PFSK-1 (cell line): ENCODE results near the gene CD14.

Source experiments
- FOXP2 ChIP-seq: optimal IDR thresholded peaks from 2 replicates; pipeline ENCODE3; 2011; ENCODE audit warnings: borderline replicate concordance, control low read depth, inconsistent platforms; ENCODE audit not compliant: insufficient read depth; ENCODE audit errors: extremely low read length, extremely low read depth
- POLR2AphosphoS5 ChIP-seq: IDR thresholded peaks from 2 replicates; pipeline ENCODE4 v1.6.1; 2012; ENCODE audit warnings: low read depth, mild to moderate bottlenecking, control low read depth, low read length, moderate library complexity
- SIN3A ChIP-seq: IDR thresholded peaks from 2 replicates; pipeline ENCODE4 v1.6.1; 2012; ENCODE audit warnings: mild to moderate bottlenecking, low read length, moderate library complexity, borderline replicate concordance; ENCODE audit not compliant: insufficient read depth
- TAF1 ChIP-seq: IDR thresholded peaks from 2 replicates; pipeline ENCODE4 v1.6.1; 2012; ENCODE audit warnings: low read length, control low read depth, borderline replicate concordance; ENCODE audit not compliant: insufficient read depth
- TF ChIP-seq, protein P1 (sequence below), 2 experiments: IDR thresholded peaks; 2 replicates each; pipeline versions ENCODE4 v1.6.1 to v1.8.0; 2011 to 2012; ENCODE audit warnings: low read depth in 2 of 2, low read length in 2 of 2, control low read depth in 1 of 2, inconsistent platforms in 1 of 2, mild to moderate bottlenecking in 1 of 2, moderate library complexity in 1 of 2; ENCODE audit not compliant: insufficient read depth in 1 of 2

Gene CD14

DNA sequence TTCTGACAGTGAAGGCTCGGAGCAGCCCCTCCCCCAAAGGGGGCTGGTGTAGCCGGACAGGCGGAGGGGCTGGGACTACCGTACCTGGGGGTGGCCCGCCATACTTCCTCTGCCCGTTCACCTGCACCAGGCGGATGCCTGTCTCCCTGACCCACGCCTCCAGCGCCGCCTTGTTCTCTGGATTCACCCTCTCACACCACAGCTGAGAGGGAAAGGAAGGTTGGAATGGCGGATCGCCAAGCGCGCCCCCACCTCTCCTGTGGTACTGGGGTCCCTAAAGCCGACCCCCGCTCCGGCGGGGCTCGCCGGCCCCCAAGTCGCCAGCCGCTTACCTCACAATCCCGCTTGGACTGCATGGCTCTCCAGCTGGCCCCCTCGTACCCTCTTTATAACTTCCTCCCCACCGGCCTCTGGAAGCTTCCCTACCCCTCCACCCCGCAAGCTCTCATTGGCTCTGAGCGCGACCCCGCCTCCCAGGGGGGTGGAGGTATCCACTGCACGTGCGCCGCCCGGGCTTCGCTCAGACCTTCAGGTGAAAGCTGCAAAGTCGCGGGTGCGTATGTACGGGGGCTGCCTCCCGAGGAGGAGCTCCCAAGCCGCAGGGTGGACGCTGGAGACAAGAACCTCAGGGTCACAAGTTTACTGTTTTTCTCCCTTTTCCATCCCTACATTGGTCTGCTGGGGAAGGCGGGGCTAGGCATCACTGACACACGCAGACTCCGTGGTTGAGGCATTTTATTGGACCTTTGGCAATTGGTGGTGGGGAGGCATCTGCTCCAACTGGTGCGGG lies 40.4 kb upstream of the CD14 start, which contains the start of gene DND1:
Gene DND1 (minus strand): TSS at position 390 of the 790 bp plus-strand sequence. CDS start 34 bp downstream, at position 356.
- TF ChIP-seq, protein P1, sequence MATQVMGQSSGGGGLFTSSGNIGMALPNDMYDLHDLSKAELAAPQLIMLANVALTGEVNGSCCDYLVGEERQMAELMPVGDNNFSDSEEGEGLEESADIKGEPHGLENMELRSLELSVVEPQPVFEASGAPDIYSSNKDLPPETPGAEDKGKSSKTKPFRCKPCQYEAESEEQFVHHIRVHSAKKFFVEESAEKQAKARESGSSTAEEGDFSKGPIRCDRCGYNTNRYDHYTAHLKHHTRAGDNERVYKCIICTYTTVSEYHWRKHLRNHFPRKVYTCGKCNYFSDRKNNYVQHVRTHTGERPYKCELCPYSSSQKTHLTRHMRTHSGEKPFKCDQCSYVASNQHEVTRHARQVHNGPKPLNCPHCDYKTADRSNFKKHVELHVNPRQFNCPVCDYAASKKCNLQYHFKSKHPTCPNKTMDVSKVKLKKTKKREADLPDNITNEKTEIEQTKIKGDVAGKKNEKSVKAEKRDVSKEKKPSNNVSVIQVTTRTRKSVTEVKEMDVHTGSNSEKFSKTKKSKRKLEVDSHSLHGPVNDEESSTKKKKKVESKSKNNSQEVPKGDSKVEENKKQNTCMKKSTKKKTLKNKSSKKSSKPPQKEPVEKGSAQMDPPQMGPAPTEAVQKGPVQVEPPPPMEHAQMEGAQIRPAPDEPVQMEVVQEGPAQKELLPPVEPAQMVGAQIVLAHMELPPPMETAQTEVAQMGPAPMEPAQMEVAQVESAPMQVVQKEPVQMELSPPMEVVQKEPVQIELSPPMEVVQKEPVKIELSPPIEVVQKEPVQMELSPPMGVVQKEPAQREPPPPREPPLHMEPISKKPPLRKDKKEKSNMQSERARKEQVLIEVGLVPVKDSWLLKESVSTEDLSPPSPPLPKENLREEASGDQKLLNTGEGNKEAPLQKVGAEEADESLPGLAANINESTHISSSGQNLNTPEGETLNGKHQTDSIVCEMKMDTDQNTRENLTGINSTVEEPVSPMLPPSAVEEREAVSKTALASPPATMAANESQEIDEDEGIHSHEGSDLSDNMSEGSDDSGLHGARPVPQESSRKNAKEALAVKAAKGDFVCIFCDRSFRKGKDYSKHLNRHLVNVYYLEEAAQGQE (IDR thresholded peaks at IDR 0.05; ENCODE audit: insufficient read depth in 1 of 2, low read depth in 2 of 2, low read length in 2 of 2), result no peak
- TF ChIP-seq POLR2AphosphoS5, result peak; percentile 40; the same call in 1 of the 2 replicates

GRCh38 chr5:140672455-140673186 lies 39.6 kb upstream of the CD14 start:
- TF ChIP-seq POLR2AphosphoS5, result no peak; the same call in 1 of the 2 replicates
- no peak for TF ChIP-seq TAF1
- TF ChIP-seq SIN3A, result no peak
- no peak for TF ChIP-seq FOXP2
- TF ChIP-seq, protein P1 (IDR thresholded peaks at IDR 0.05; ENCODE audit: insufficient read depth in 1 of 2, low read depth in 2 of 2, low read length in 2 of 2), result no peak

DNA sequence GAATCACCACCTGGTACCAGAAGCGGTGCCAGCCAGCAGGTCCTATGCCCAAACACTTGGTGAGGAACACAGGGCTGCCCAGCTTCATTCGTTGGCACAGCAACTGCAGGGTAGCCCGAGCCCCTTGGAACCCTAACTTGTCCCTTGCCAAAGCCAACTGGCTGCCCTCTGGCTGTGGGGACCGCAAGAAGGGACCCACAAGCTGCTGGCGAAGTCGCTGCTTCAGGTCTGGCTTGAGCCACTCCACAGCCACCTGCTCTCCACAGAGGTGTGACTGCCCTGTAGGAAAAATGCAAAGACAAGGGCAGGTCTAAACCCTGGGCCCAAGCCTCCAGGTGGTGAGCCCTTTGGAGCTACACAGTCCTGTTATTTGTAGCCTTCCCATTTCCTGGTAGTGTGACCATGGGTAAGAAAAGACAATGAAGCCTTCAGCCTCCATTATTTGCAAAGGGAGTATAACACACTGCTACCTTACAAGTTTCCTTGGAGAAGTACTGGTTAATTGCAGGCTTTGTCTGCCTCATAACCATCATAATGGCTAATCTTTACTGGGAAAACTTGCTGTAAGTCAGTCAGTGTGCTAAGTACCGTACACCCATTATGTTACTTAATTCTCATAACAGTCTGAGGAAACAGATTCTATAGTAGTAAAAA lies 38.6 kb upstream of the CD14 start:
- TF ChIP-seq SIN3A, result no peak
- no peak for TF ChIP-seq POLR2AphosphoS5
- no peak for TF ChIP-seq FOXP2
- TF ChIP-seq, protein P1 (IDR thresholded peaks at IDR 0.05; ENCODE audit: insufficient read depth in 1 of 2, low read depth in 2 of 2, low read length in 2 of 2), result no peak
- no peak for TF ChIP-seq TAF1

DNA sequence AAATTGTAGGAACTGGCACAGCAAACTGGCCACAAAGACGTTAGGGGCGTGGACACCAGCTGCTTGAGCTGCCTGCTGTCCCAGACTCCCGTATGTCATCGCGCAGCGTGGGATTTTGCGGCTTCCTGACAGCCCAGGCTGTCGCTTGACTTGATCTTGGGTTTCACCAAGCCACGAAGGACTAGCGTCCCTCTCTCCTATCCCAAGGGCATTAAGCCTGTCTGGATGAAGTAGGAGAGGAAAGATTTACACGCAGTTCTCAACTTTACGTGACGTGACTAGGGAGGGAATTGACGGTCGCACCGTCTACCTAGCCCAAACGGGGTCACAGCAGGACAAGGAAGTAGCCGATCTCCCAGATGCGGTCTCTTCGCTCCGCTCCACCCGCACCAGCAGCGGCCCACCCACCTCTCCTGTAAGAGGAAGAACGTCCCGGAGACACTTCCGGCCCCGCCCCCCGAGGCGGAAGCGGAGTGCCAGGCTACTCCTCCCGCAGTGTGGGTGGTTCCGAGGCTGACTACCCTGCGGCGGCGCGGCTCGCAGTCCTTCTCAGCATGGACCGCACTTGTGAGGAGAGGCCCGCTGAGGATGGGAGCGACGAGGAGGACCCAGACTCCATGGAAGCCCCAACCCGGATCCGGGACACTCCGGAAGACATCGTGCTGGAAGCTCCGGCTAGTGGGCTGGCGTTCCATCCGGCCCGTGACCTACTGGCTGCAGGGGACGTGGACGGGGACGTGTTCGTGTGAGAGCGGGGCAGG lies 31.6 kb upstream of the CD14 start, which contains the start of gene WDR55:
Gene WDR55 (plus strand): TSS at position 546 of the 761 bp plus-strand sequence. CDS start 9 bp downstream, at position 555.
- TF ChIP-seq POLR2AphosphoS5 (peak; percentile 88; the same call in 1 of the 2 replicates), TAF1 (peak; percentile 60; the same call in 1 of the 2 replicates), FOXP2 (peak; percentile 82), SIN3A (peak; percentile 73; the same call in 1 of the 2 replicates)
- TF ChIP-seq, protein P1 (IDR thresholded peaks at IDR 0.05; ENCODE audit: insufficient read depth in 1 of 2, low read depth in 2 of 2, low read length in 2 of 2), result 0 out of 4 replicates have a peak, but pooled peaks of 1 of the 2 experiments have one; percentile 15
